ENCODE measurements around the gene KRTAP3-1. TPM values are rescaled to one million over a fixed set of nuclear protein-coding genes. Genes with fewer than 3 reads are reported as not detected.

KRTAP3-1 gene
- total and polyA plus RNA-seq, 10 of the 15 experiments (the other 5 are each of a cell fraction or from before 2014, with no cell fraction given), result not detected

DNA sequence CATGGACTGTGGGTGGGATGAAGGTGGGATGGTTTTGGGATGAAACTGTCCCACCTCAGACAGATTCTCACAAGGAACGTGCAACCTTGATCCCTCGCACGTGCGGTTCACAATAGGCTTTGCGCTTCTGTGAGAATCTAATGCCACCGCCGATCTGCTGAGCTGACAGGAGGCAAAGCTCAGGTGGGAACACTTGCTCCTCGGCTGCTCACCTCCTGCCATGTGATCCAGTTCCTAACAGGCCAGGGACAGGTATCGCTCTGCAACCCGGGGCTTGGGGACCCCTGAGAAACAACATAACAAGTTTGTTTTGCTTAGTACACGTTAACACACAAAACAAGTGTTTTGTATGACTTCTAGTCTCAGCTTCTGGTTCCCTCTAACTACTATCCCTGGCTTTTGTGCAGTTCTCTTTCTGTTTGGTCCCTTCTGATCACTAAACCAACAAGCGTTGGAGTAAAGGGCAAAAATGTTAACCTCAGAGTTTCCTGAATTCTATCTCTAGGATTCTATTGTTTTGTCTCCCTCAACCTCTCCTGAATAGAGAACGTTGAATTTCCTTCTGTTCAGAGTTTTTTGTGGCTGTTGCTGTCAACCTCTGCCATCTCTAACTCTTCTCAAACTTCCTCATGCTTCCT is 7.8 kb upstream of the KRTAP3-1 start:
- BruUV-seq (replicated peaks), result no TSS peak
- FAIRE-seq, result no peak
- H3K4me3 ChIP-seq, result no peak overlapping the region
- WGBS (ENCODE audit: insufficient coverage, insufficient replicate concordance, low lambda C conversion rate, missing lambda C conversion rate), result 42% methylated on average over 13 of the region's 13 CpGs
- CTCF ChIA-PET, result no interaction called here
- SMC1A ChIA-PET (ENCODE audit: uncharacterized antibody, unreplicated experiment), result no interaction called here
- H3K9me3 ChIP-seq (replicated peaks; ENCODE audit: control insufficient read depth, insufficient read depth, low read length), result no peaks in the 10 kb centered on the region
- no peak overlapping the region for H3K9ac ChIP-seq (ENCODE audit: control insufficient read depth, insufficient read depth, low read length)
- H4K20me1 ChIP-seq (ENCODE audit: control insufficient read depth, insufficient read depth), result no peaks in the 10 kb centered on the region
- ATAC-seq, result no peak
- in situ Hi-C loops (cut with MboI) (no loop called here), intact Hi-C loops (cut with micrococcal nuclease; ENCODE audit: unreplicated experiment) (no loop called here)
- no peak overlapping the region for H3K27ac ChIP-seq (ENCODE audit: control insufficient read depth, insufficient read depth)
- H3K4me2 ChIP-seq (ENCODE audit: control insufficient read depth, insufficient read depth), result no peak overlapping the region
- TF ChIP-seq, protein P1, sequence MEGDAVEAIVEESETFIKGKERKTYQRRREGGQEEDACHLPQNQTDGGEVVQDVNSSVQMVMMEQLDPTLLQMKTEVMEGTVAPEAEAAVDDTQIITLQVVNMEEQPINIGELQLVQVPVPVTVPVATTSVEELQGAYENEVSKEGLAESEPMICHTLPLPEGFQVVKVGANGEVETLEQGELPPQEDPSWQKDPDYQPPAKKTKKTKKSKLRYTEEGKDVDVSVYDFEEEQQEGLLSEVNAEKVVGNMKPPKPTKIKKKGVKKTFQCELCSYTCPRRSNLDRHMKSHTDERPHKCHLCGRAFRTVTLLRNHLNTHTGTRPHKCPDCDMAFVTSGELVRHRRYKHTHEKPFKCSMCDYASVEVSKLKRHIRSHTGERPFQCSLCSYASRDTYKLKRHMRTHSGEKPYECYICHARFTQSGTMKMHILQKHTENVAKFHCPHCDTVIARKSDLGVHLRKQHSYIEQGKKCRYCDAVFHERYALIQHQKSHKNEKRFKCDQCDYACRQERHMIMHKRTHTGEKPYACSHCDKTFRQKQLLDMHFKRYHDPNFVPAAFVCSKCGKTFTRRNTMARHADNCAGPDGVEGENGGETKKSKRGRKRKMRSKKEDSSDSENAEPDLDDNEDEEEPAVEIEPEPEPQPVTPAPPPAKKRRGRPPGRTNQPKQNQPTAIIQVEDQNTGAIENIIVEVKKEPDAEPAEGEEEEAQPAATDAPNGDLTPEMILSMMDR (IDR thresholded peaks at IDR 0.05 in 2 of 3, conservative IDR thresholded peaks at IDR 0.05 in 1 of 3; ENCODE audit: control insufficient read depth in 2 of 3, extremely low read depth in 1 of 3, insufficient read depth in 1 of 3, low read depth in 3 of 3, low read length in 3 of 3), result no peak
- TF ChIP-seq, protein P2, sequence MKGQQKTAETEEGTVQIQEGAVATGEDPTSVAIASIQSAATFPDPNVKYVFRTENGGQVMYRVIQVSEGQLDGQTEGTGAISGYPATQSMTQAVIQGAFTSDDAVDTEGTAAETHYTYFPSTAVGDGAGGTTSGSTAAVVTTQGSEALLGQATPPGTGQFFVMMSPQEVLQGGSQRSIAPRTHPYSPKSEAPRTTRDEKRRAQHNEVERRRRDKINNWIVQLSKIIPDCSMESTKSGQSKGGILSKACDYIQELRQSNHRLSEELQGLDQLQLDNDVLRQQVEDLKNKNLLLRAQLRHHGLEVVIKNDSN (IDR thresholded peaks at IDR 0.05; ENCODE audit: borderline replicate concordance, extremely low read length, insufficient read depth, low read depth, low read length), result no peak
- no peak for TF ChIP-seq TCF7 (IDR thresholded peaks at IDR 0.05; ENCODE audit: borderline replicate concordance)
- TF ChIP-seq, protein P3, sequence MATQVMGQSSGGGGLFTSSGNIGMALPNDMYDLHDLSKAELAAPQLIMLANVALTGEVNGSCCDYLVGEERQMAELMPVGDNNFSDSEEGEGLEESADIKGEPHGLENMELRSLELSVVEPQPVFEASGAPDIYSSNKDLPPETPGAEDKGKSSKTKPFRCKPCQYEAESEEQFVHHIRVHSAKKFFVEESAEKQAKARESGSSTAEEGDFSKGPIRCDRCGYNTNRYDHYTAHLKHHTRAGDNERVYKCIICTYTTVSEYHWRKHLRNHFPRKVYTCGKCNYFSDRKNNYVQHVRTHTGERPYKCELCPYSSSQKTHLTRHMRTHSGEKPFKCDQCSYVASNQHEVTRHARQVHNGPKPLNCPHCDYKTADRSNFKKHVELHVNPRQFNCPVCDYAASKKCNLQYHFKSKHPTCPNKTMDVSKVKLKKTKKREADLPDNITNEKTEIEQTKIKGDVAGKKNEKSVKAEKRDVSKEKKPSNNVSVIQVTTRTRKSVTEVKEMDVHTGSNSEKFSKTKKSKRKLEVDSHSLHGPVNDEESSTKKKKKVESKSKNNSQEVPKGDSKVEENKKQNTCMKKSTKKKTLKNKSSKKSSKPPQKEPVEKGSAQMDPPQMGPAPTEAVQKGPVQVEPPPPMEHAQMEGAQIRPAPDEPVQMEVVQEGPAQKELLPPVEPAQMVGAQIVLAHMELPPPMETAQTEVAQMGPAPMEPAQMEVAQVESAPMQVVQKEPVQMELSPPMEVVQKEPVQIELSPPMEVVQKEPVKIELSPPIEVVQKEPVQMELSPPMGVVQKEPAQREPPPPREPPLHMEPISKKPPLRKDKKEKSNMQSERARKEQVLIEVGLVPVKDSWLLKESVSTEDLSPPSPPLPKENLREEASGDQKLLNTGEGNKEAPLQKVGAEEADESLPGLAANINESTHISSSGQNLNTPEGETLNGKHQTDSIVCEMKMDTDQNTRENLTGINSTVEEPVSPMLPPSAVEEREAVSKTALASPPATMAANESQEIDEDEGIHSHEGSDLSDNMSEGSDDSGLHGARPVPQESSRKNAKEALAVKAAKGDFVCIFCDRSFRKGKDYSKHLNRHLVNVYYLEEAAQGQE (IDR thresholded peaks at IDR 0.05; ENCODE audit: low read depth, low read length), result no peak
- TF ChIP-seq, protein P4, sequence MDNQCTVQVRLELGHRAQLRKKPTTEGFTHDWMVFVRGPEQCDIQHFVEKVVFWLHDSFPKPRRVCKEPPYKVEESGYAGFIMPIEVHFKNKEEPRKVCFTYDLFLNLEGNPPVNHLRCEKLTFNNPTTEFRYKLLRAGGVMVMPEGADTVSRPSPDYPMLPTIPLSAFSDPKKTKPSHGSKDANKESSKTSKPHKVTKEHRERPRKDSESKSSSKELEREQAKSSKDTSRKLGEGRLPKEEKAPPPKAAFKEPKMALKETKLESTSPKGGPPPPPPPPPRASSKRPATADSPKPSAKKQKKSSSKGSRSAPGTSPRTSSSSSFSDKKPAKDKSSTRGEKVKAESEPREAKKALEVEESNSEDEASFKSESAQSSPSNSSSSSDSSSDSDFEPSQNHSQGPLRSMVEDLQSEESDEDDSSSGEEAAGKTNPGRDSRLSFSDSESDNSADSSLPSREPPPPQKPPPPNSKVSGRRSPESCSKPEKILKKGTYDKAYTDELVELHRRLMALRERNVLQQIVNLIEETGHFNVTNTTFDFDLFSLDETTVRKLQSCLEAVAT (IDR thresholded peaks at IDR 0.05), result no peak
- TF ChIP-seq, protein P5, sequence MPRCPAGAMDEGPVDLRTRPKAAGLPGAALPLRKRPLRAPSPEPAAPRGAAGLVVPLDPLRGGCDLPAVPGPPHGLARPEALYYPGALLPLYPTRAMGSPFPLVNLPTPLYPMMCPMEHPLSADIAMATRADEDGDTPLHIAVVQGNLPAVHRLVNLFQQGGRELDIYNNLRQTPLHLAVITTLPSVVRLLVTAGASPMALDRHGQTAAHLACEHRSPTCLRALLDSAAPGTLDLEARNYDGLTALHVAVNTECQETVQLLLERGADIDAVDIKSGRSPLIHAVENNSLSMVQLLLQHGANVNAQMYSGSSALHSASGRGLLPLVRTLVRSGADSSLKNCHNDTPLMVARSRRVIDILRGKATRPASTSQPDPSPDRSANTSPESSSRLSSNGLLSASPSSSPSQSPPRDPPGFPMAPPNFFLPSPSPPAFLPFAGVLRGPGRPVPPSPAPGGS (IDR thresholded peaks at IDR 0.05; ENCODE audit: borderline replicate concordance, insufficient read depth, low read depth, low read length, poor library complexity, severe bottlenecking), result no peak
- POLR2A ChIA-PET, result no interaction called here
- no peaks in the 10 kb centered on the region for H3K4me1 ChIP-seq (ENCODE audit: control insufficient read depth, insufficient read depth, low read length)
- RAD21 ChIA-PET (ENCODE audit: unreplicated experiment), result no interaction called here
- H3K27me3 ChIP-seq (replicated peaks in 1 of 2; ENCODE audit: control insufficient read depth in 2 of 2, insufficient read depth in 2 of 2, low read length in 1 of 2), result no peaks in the 10 kb centered on the region; a peak in 2 of 4 replicates
- no peaks in the 10 kb centered on the region for H3K36me3 ChIP-seq (ENCODE audit: control insufficient read depth in 2 of 2, insufficient read depth in 2 of 2, low read length in 1 of 2)
- no peak for DNase-seq (ENCODE audit: low read depth, low spot score)
- no peaks in the 10 kb centered on the region for H3K79me2 ChIP-seq (ENCODE audit: control insufficient read depth, insufficient read depth, low read length)
- no peak overlapping the region for H2AFZ ChIP-seq (ENCODE audit: control insufficient read depth, low read depth, low read length)

Data from GM12878 (cell line).